CD4-positive, alpha-beta T cell treated with Interleukin-6 at 100 ng/mL for 8 hours (primary cell): ENCODE data around the gene LZTS3.
"Not testable (repeated sequence)": the region's sequence is repeated elsewhere in the genome, so short reads cannot be mapped to it uniquely, and the experiment has no call there.

Experiments used
- DNase-seq: peaks from one replicate; pipeline ENCODE4 v3.0.0-alpha.2; 2020; ENCODE audit warnings: mixed read lengths, low spot score

Gene LZTS3

GRCh38 chr20:3167738-3168078, 5.6 kb downstream of the LZTS3 start:
- DNase-seq: no peak

- no peak for DNase-seq
These were observed 6.4 kb downstream of the LZTS3 start for GRCh38 chr20:3166913-3167342.

GRCh38 chr20:3166338-3166912, 6.9 kb downstream of the LZTS3 start:
- DNase-seq: no peak

- no peak for DNase-seq
These were observed 7.6 kb downstream of the LZTS3 start for GRCh38 chr20:3165473-3166337.

- DNase-seq: no peak
These were observed 8.5 kb downstream of the LZTS3 start for GRCh38 chr20:3164763-3165410.

GRCh38 chr20:3164043-3164762, 9.1 kb downstream of the LZTS3 start:
- no peak for DNase-seq

GRCh38 chr20:3163099-3164042, 10.0 kb downstream of the LZTS3 start:
- no peak for DNase-seq

GRCh38 chr20:3162080-3162611, 11.2 kb downstream of the LZTS3 start:
- DNase-seq: no peak

GRCh38 chr20:3161316-3162079, 11.9 kb downstream of the LZTS3 start:
- DNase-seq: no peak

GRCh38 chr20:3160418-3160817, 12.9 kb downstream of the LZTS3 start:
- DNase-seq: no peak

- no peak for DNase-seq
These were observed 14.3 kb downstream of the LZTS3 start for GRCh38 chr20:3158968-3159431.

GRCh38 chr20:3157817-3158216, 15.5 kb downstream of the LZTS3 start:
- DNase-seq: no peak

- DNase-seq: peak; percentile 58
These were observed 16.3 kb downstream of the LZTS3 start for GRCh38 chr20:3156811-3157619.

GRCh38 chr20:3152057-3152644, 21.2 kb downstream of the LZTS3 start:
- DNase-seq: not testable (repeated sequence)

GRCh38 chr20:3150908-3151307, 22.4 kb downstream of the LZTS3 start:
- DNase-seq: no peak

- DNase-seq: no peak
These were observed 26.5 kb downstream of the LZTS3 start for GRCh38 chr20:3146732-3147341.

GRCh38 chr20:3141757-3142156, 31.6 kb downstream of the LZTS3 start:
- no peak for DNase-seq

GRCh38 chr20:3137492-3137891, 35.9 kb downstream of the LZTS3 start:
- DNase-seq: no peak
